ENCODE measurements around the gene RUBCNL.

DNA sequence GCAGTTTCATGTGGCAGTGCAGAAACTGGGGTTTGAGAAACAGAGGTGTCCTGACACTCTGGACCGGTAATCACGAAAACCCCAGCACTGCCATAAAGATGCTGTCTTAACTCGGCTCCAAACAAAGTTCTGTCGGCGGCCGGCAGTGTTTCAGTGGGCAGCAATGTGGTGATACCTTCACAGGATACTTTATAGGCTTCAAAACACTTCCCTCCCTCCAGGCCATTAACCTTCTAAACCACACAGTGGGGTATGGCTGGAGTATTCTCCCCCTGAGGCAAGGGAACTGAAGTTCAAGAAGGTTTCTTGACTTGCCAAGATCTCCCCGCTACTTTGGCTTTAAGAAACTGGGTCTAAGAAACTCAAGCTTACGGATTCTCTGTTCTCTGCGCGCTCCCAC, 1.1 kb downstream of the RUBCNL start:
- TF ChIP-seq, protein P1, sequence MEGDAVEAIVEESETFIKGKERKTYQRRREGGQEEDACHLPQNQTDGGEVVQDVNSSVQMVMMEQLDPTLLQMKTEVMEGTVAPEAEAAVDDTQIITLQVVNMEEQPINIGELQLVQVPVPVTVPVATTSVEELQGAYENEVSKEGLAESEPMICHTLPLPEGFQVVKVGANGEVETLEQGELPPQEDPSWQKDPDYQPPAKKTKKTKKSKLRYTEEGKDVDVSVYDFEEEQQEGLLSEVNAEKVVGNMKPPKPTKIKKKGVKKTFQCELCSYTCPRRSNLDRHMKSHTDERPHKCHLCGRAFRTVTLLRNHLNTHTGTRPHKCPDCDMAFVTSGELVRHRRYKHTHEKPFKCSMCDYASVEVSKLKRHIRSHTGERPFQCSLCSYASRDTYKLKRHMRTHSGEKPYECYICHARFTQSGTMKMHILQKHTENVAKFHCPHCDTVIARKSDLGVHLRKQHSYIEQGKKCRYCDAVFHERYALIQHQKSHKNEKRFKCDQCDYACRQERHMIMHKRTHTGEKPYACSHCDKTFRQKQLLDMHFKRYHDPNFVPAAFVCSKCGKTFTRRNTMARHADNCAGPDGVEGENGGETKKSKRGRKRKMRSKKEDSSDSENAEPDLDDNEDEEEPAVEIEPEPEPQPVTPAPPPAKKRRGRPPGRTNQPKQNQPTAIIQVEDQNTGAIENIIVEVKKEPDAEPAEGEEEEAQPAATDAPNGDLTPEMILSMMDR (IDR thresholded peaks at IDR 0.05), result no peak
- TF ChIP-seq POLR2AphosphoS5 (IDR thresholded peaks at IDR 0.05; ENCODE audit: low read depth, low read length), result no peak
- TF ChIP-seq TCF7L2 (IDR thresholded peaks at IDR 0.05; ENCODE audit: low read depth, low read length), result no peak
- TF ChIP-seq, protein P2, sequence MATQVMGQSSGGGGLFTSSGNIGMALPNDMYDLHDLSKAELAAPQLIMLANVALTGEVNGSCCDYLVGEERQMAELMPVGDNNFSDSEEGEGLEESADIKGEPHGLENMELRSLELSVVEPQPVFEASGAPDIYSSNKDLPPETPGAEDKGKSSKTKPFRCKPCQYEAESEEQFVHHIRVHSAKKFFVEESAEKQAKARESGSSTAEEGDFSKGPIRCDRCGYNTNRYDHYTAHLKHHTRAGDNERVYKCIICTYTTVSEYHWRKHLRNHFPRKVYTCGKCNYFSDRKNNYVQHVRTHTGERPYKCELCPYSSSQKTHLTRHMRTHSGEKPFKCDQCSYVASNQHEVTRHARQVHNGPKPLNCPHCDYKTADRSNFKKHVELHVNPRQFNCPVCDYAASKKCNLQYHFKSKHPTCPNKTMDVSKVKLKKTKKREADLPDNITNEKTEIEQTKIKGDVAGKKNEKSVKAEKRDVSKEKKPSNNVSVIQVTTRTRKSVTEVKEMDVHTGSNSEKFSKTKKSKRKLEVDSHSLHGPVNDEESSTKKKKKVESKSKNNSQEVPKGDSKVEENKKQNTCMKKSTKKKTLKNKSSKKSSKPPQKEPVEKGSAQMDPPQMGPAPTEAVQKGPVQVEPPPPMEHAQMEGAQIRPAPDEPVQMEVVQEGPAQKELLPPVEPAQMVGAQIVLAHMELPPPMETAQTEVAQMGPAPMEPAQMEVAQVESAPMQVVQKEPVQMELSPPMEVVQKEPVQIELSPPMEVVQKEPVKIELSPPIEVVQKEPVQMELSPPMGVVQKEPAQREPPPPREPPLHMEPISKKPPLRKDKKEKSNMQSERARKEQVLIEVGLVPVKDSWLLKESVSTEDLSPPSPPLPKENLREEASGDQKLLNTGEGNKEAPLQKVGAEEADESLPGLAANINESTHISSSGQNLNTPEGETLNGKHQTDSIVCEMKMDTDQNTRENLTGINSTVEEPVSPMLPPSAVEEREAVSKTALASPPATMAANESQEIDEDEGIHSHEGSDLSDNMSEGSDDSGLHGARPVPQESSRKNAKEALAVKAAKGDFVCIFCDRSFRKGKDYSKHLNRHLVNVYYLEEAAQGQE (IDR thresholded peaks at IDR 0.05; ENCODE audit: insufficient read depth in 1 of 2, low read depth in 2 of 2, low read length in 1 of 2), result no peak

All from Panc1 (cell line).